ENCODE data around the gene COX19. TPM values are rescaled to one million over a fixed set of nuclear protein-coding genes. Genes with fewer than 3 reads are reported as not detected.

Gene COX19
- total RNA-seq, 1 experiment from 2014 or later: 28.9 TPM

DNA sequence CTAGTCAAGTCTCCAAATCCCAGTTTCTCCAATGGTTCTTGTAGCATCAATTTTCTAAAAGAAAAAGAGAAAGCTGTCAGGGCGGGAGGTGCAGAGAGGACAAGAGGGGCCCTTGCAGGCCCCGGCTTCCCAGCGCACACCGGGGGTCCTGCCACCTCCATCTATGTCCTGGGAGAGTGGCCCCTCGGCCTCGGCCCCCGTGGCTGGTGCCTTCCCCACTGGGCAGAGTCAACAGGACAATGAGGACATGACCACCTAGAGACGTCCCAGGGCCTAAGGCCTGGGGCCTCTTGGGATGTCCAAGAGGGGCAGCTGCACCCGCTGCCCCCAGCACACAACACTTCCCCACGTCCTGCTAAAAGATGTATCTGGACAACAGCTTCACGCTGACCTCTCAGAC lies 5.9 kb downstream of the COX19 start:
- no peak overlapping the region for H3K27ac ChIP-seq
- no peak for DNase-seq
- H4K20me1 ChIP-seq (ENCODE audit: insufficient read depth): peaks cover 91% of the 10 kb centered on the region
- H3K4me3 ChIP-seq: no peak overlapping the region
- H3K4me2 ChIP-seq: no peak overlapping the region
- intact Hi-C loops (cut with micrococcal nuclease; ENCODE audit: unreplicated experiment): no loop called here
- POLR2A ChIA-PET (ENCODE audit: unreplicated experiment): no interaction called here
- CTCF ChIA-PET: no interaction called here
- H3K79me2 ChIP-seq (ENCODE audit: low read depth): peaks cover 50% of the 10 kb centered on the region
- H3K36me3 ChIP-seq (ENCODE audit: low read depth): peaks cover 47% of the 10 kb centered on the region
- H3F3A ChIP-seq (ENCODE audit: insufficient read depth, low read depth): peaks cover 49% of the 10 kb centered on the region
- H3K4me1 ChIP-seq (replicated peaks; ENCODE audit: insufficient read depth): peaks cover 15% of the 10 kb centered on the region; the same call in 1 of the 2 replicates
- H3K9me3 ChIP-seq (ENCODE audit: insufficient read depth, low read depth): no peaks in the 10 kb centered on the region
- H3K27me3 ChIP-seq (ENCODE audit: insufficient read depth, low read depth): no peaks in the 10 kb centered on the region
- no peak overlapping the region for H2AFZ ChIP-seq
- H3K9me2 ChIP-seq (ENCODE audit: insufficient read depth): no peaks in the 10 kb centered on the region
- no TSS peak for BruUV-seq (replicated peaks)
- TF ChIP-seq, protein P1, sequence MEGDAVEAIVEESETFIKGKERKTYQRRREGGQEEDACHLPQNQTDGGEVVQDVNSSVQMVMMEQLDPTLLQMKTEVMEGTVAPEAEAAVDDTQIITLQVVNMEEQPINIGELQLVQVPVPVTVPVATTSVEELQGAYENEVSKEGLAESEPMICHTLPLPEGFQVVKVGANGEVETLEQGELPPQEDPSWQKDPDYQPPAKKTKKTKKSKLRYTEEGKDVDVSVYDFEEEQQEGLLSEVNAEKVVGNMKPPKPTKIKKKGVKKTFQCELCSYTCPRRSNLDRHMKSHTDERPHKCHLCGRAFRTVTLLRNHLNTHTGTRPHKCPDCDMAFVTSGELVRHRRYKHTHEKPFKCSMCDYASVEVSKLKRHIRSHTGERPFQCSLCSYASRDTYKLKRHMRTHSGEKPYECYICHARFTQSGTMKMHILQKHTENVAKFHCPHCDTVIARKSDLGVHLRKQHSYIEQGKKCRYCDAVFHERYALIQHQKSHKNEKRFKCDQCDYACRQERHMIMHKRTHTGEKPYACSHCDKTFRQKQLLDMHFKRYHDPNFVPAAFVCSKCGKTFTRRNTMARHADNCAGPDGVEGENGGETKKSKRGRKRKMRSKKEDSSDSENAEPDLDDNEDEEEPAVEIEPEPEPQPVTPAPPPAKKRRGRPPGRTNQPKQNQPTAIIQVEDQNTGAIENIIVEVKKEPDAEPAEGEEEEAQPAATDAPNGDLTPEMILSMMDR (conservative IDR thresholded peaks at IDR 0.05): no peak

DNA sequence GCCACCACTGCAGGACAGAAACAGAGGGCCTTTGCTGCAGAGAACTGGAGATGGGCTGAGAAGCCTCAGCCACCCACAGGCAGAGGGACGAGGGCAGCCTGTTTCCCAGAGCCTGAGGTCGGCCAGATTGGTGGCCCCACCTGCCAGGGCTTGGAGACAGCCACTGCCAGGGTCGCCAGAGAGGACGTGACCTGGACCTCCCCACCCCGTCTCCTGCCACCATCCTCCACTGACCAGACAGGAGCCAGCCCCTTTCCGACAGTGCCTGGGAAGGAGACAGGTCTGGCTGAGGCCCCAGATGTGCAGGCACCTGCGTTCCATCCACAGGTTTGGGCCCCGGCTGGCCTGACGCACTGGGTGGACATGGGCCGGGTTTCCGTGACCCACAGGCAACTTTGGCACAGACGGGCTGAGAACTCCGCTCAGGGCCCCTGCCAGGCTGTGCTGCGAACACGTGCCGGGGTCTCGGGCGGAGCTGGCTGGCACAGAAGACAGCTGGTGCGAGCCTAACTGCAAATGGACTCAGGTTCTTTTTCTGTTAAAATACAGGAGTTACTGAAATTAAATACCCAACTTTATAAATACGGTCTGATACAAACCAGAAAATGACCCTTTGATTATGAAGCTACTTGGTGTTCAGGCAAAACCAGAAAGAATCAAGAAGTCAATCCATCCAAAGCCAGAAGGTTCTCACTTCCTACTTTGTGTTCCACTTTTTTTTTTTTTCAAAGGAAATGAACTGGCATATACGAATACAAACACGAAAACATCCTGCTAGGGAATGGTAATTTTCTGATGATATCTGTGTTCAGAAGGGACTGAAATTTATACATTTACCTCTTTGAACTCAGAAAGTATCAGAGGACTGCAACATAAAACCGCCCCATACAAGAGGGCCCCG lies 6.9 kb downstream of the COX19 start:
- peaks cover 47% of the 10 kb centered on the region for H3K36me3 ChIP-seq (ENCODE audit: low read depth)
- H3K9me3 ChIP-seq (ENCODE audit: insufficient read depth, low read depth): no peaks in the 10 kb centered on the region
- H3K9me2 ChIP-seq (ENCODE audit: insufficient read depth): no peaks in the 10 kb centered on the region
- intact Hi-C loops (cut with micrococcal nuclease; ENCODE audit: unreplicated experiment): no loop called here
- peaks cover 6% of the 10 kb centered on the region; the same call in 1 of the 2 replicates for H3K4me1 ChIP-seq (replicated peaks; ENCODE audit: insufficient read depth)
- no TSS peak for BruUV-seq (replicated peaks)
- H2AFZ ChIP-seq: no peak overlapping the region
- TF ChIP-seq, protein P1 (conservative IDR thresholded peaks at IDR 0.05): no peak
- TF ChIP-seq EZH2 (IDR thresholded peaks at IDR 0.05; ENCODE audit: low read depth): no peak
- peaks cover 51% of the 10 kb centered on the region for H3F3A ChIP-seq (ENCODE audit: insufficient read depth, low read depth)
- H3K4me2 ChIP-seq: no peak overlapping the region
- CTCF ChIA-PET: interaction anchor here (0.6 kb wide), 2 partner anchors 9 to 122 kb away, joined by 4 to 8 read pairs; no protein-coding TSS in a partner anchor
- H3K27me3 ChIP-seq (ENCODE audit: insufficient read depth, low read depth): no peaks in the 10 kb centered on the region
- H4K20me1 ChIP-seq (ENCODE audit: insufficient read depth): peaks cover 82% of the 10 kb centered on the region
- no peak overlapping the region for H3K27ac ChIP-seq
- POLR2A ChIA-PET (ENCODE audit: unreplicated experiment): no interaction called here
- no peak overlapping the region for H3K4me3 ChIP-seq
- peaks cover 41% of the 10 kb centered on the region for H3K79me2 ChIP-seq (ENCODE audit: low read depth)
- DNase-seq: no peak

DNA sequence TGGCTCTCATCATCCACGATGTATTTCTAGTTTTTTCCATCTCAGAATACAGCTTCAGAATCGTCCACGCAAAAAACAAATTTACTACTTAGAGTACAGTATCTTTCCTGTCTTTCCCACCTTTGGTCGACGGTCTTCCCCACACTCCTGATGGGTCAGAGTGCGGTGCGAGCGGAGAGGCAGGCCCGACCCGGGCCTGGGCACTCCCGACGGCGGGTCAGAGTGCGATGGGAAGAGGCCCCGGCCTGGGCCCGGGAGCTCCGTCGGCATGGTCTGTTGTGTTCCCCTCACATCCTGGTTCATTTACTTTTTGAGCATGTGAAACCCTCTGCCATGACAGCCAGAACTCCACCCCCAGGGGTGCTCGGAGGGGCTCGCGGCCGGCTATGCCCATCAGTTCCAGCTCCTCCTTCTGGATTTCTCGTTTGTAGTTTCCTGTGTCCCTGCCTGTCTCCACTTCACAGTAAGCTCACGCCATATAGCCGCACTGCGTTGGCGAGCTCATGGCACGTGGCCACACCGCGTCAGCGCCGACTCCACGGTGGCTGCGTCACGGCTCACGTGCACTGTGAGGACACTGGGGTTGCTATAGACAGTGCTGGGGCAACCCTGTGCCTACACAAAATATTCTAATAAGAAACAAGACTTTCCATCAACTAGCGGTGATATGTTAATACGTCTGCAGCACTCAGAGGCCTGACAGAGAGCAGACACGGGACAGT lies 7.8 kb downstream of the COX19 start:
- peaks cover 32% of the 10 kb centered on the region for H3K79me2 ChIP-seq (ENCODE audit: low read depth)
- peaks cover 41% of the 10 kb centered on the region for H3K36me3 ChIP-seq (ENCODE audit: low read depth)
- no peak overlapping the region for H2AFZ ChIP-seq
- CTCF ChIA-PET: no interaction called here
- no peak for DNase-seq
- H3K4me1 ChIP-seq (replicated peaks; ENCODE audit: insufficient read depth): no peaks in the 10 kb centered on the region
- TF ChIP-seq, protein P1 (conservative IDR thresholded peaks at IDR 0.05): no peak
- no peak for TF ChIP-seq EZH2 (IDR thresholded peaks at IDR 0.05; ENCODE audit: low read depth)
- no peaks in the 10 kb centered on the region for H3K9me3 ChIP-seq (ENCODE audit: insufficient read depth, low read depth)
- POLR2A ChIA-PET (ENCODE audit: unreplicated experiment): interaction anchor here (0.5 kb wide), 1 partner anchor 488 kb away, joined by 3 read pairs; no protein-coding TSS in a partner anchor
- H3K4me2 ChIP-seq: no peak overlapping the region
- intact Hi-C loops (cut with micrococcal nuclease; ENCODE audit: unreplicated experiment): no loop called here
- no peaks in the 10 kb centered on the region for H3K9me2 ChIP-seq (ENCODE audit: insufficient read depth)
- peaks cover 72% of the 10 kb centered on the region for H4K20me1 ChIP-seq (ENCODE audit: insufficient read depth)
- H3K27ac ChIP-seq: no peak overlapping the region
- no TSS peak for BruUV-seq (replicated peaks)
- H3K27me3 ChIP-seq (ENCODE audit: insufficient read depth, low read depth): no peaks in the 10 kb centered on the region
- no peak overlapping the region for H3K4me3 ChIP-seq
- H3F3A ChIP-seq (ENCODE audit: insufficient read depth, low read depth): peaks cover 42% of the 10 kb centered on the region
